ENCODE results near the gene PLEKHG4.

The PLEKHG4 gene

DNA sequence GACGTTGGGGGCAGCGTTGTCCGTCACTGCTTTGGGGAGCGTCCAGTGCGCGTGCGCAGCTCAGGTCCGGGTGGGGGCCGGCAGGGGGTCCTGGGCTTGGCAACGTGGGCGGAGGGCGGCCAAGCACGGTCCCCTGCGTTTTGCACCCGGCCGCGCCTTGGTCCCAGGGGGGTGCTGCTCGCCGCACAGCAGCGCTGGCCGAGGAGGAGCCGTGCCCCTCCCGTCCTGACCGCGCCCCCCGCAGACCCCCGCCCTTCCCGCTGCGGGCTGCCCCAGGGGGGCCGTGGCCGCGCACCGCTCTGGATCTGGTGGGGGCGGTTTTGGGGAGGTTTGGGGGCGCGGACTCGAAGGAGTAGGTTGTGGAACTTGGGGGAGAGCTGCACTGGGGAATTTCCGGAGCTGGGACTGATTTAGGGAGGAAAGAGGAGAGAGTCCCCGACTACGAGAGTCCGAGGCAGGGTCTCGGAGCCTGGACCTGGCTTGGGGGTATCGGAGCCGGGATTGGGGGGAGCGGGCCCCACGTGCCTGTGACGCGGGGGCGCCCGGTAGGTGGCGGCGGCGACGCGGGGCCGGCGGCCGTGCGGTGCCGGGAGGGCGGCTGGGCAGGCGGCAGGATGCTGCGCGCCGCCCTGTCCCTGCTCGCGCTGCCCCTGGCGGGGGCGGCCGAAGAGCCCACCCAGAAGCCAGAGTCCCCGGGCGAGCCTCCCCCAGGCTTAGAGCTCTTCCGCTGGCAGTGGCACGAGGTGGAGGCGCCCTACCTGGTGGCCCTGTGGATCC lies 30.7 kb upstream of the PLEKHG4 start, which contains the start of gene SLC9A5:
SLC9A5 (plus strand) TSS at position 579 of the 777 bp plus-strand sequence; CDS start at position 615, 36 bp downstream.
- peak; percentile 48 to 58 for DNase-seq
- TF ChIP-seq POLR2A (IDR thresholded peaks at IDR 0.05; ENCODE audit: low read length) (no peak), GATA1 (IDR thresholded peaks at IDR 0.05; ENCODE audit: low read depth, low read length) (no peak)

DNA sequence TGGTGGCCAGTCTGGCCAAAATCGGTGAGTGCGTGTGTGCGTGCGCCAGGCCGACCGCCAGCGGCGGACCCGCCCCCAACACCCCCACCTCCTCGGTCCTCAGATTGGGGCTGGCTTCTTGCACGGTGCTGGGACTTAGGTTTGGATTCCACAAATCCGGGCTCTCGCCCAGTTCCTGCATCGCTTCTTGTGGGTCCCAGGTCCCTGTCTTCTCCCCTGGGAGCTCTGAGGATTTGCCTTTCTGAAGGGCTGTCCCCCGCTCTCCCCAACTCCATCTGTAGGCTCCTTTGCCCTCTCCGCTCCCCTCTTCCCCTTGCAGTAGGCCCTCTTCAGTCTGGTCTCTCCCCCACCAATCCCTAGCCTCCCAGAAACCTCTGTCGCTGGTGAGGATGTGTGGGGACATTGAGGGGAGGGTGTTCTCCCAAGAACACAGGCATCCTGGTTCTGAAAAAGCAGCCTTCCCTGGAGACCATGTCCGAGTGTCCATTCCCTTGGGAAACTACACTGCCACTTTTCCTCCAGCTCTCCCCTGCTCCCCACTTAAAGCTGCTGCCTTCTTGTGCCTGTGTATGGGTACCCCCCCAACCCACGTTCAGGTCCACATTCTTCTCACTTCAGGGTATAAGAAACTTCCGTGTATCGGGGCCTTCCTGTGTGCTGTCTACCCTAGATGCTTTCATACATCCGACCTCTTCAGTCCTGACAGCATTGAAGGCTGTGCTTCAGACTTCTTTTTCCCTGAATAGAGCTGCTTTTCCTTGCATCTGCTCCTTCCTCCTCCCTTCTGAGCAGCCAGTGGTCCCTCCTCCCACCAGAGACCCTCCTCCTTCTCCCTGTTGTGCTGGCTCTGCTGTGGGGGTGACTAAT lies 29.9 kb upstream of the PLEKHG4 start:
- TF ChIP-seq POLR2A (IDR thresholded peaks at IDR 0.05; ENCODE audit: low read length) (no peak), GATA1 (IDR thresholded peaks at IDR 0.05; ENCODE audit: low read depth, low read length) (no peak)
- no peak for DNase-seq

DNA sequence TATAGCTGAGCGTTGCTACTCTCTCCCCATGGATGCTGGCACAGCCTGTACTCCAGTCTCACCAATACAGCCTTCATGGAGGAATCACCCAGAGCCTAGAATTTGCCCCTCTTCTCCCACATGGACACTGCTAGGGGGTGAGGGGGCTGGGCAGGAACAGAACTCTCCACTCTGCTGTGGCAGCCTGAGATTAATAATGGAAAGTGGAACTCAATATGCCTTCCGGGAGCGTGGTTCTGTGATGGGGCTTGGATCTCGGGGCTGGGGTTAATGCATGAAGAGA lies 29.3 kb upstream of the PLEKHG4 start:
- TF ChIP-seq GATA1 (IDR thresholded peaks at IDR 0.05; ENCODE audit: low read depth, low read length), result no peak
- TF ChIP-seq POLR2A (IDR thresholded peaks at IDR 0.05; ENCODE audit: low read length), result no peak
- DNase-seq, result no peak

- TF ChIP-seq POLR2A (IDR thresholded peaks at IDR 0.05; ENCODE audit: low read length) (no peak), GATA1 (IDR thresholded peaks at IDR 0.05; ENCODE audit: low read depth, low read length) (no peak)
- no peak for DNase-seq
Measured at GRCh38 chr16:67252609-67253497, 26.5 kb upstream of the PLEKHG4 start.

DNA sequence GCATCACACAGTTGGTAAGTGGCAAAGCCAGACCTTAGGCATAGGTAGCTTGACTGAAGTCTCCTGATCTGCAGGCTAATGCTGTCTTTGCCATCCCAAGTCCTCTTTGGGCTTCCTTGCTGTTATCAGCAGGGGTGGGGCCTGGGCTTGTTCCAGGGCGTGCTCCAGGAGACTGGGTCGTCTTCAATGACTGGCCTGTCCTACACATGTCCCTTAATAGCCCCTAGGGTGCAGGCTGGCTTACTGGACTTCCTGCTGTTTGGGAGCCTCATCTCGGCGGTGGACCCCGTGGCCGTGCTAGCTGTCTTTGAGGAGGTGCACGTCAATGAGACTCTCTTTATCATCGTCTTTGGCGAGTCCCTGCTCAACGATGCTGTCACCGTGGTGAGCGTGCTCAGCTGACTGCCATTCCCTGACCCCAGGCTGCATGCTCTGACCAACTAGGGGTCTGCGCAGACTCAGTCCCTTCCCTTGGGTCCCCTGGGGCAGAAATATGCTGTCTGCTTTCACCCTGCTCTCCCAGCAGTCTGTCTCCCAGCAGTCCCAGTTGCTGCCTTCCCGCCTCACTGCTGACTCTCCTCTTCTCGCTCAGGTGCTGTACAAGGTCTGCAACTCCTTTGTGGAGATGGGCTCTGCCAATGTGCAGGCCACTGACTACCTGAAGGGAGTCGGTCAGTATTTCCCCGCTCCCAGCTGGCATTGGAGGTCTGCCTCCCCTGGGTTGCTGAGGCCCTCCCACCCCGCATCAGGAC lies 24.4 kb upstream of the PLEKHG4 start:
- DNase-seq, result peak; percentile 68 to 79

DNA sequence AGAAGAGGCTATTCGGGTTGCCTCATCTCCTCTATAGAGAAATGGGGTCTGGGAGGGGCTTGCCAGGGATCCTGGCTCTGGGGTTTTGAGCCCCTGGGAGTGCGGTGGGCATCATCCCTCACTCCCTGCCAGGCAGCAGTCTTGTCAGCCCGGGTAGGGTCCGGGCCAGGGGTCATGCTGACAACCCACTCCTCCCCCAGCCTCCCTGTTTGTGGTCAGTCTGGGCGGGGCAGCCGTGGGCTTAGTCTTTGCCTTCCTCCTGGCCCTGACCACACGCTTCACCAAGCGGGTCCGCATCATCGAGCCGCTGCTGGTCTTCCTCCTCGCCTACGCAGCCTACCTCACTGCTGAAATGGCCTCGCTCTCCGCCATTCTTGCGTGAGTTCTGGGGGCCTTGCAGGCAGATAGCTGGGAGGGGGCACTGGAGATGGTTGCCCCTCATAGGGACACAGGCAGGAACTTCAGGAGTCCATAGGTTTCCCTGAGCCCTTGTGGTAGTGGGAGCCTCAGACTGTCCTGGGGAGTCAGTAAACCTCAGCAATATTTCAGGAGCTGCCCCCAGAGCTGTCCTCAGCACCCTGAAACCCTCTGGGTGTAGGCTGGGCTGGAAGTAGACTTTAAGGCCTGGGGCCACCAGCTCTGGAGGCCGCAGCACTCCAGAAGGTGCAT lies 23.6 kb upstream of the PLEKHG4 start:
- TF ChIP-seq GATA1 (IDR thresholded peaks at IDR 0.05; ENCODE audit: low read depth, low read length), result no peak
- no peak for TF ChIP-seq POLR2A (IDR thresholded peaks at IDR 0.05; ENCODE audit: low read length)
- no peak for DNase-seq

More for the DNA sequence above, 24.4 kb upstream of the PLEKHG4 start:
- TF ChIP-seq GATA1 (IDR thresholded peaks at IDR 0.05; ENCODE audit: low read depth, low read length) (no peak), POLR2A (IDR thresholded peaks at IDR 0.05; ENCODE audit: low read length) (no peak)

DNA sequence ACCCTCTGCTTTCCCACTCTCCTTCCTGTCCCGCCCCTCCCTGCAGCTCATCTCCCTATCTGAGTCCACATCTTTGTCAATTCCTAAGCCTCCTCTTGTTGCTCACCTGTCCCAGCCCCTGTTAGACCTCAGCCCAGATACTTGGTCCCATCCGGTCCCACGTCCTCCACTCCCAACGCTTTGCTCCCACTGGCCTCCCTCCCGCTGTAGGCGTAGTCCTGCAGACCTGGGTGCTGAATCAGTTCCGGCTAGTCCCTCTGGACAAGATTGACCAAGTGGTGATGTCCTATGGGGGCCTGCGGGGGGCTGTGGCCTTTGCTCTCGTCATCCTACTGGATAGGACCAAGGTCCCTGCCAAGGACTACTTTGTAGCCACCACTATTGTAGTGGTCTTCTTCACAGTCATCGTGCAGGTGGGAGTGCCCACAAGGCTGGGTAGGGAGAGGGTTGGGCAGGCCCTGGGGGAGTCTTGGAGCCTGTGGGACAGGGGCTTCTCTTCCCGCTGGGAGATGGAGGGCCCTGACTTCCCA lies 22.6 kb upstream of the PLEKHG4 start:
- TF ChIP-seq GATA1 (IDR thresholded peaks at IDR 0.05; ENCODE audit: low read depth, low read length) (no peak), POLR2A (IDR thresholded peaks at IDR 0.05; ENCODE audit: low read length) (no peak)
- DNase-seq, result no peak

DNA sequence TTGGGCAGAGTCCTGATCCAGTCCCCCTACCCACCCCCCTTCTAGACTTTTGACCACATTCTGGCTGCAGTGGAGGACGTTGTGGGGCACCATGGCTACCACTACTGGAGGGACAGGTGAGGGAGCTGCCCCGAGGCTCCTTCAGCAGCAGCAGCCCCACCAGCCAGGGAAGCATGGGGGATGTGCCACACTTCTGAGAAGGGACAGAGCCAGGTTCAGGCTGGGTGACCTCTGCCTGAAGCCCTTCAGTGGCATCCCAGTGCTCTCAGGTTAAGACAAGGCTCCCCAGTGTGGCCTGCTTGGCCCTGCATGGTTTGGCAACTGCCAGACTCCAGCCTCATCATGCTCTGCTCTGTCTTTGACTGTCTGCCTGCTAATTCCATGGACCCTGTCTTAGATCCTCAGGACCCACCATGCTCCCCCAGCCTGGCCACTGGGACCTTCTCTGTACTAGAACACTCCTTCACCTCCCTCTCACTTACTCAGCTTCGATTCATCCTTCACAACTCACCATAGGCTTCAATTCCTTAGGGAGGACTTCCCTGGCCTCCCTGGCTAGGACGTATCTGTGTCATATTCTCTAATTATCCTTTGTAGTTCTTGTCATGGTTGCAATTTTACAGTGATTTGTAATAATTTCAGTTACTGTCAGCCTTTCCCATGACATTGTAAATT lies 21.7 kb upstream of the PLEKHG4 start:
- no peak for DNase-seq
- TF ChIP-seq GATA1 (IDR thresholded peaks at IDR 0.05; ENCODE audit: low read depth, low read length) (no peak), POLR2A (IDR thresholded peaks at IDR 0.05; ENCODE audit: low read length) (no peak)

- TF ChIP-seq GATA1 (IDR thresholded peaks at IDR 0.05; ENCODE audit: low read depth, low read length) (no peak), POLR2A (IDR thresholded peaks at IDR 0.05; ENCODE audit: low read length) (no peak)
- DNase-seq, result no peak
Measured at GRCh38 chr16:67258161-67258835, 21.0 kb upstream of the PLEKHG4 start.

DNA sequence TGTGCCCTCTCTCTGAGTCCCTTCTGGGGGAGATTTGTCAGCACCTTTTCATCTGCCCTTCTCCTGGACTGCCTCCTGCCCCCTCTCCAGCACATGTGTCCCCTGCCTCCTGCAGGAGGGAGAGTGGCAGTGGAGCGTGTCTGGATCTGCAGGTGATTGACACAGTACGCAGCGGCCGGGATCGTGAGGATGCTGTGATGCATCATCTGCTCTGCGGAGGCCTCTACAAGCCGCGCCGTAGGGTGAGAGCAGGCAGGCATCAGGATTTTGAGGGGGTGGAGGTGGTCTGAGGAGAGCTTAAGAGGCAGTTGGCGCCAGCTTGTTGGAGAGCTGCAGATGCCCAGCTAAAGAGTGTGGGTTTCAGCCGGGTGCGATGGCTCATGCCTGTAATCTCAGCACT lies 19.6 kb upstream of the PLEKHG4 start:
- TF ChIP-seq GATA1 (IDR thresholded peaks at IDR 0.05; ENCODE audit: low read depth, low read length), result no peak
- no peak for TF ChIP-seq POLR2A (IDR thresholded peaks at IDR 0.05; ENCODE audit: low read length)

GRCh38 chr16:67260426-67261063 lies 18.8 kb upstream of the PLEKHG4 start:
- TF ChIP-seq GATA1 (IDR thresholded peaks at IDR 0.05; ENCODE audit: low read depth, low read length), result no peak
- TF ChIP-seq POLR2A (IDR thresholded peaks at IDR 0.05; ENCODE audit: low read length), result no peak
- peak; percentile 73 to 81 for DNase-seq

More for the DNA sequence above, 19.6 kb upstream of the PLEKHG4 start:
- no peak for DNase-seq
